KMS-11 (cell line): ENCODE measurements around the gene AP3S1.
"Not testable (repeated sequence)": the region's sequence is repeated elsewhere in the genome, so short reads cannot be mapped to it uniquely, and the experiment has no call there.

Source experiments
- H2AFZ ChIP-seq: fragments of 200-600 bp; sonication (generic); 2 replicates; pipeline ENCODE4 v1.6.1; 2016; ENCODE audit warnings: antibody characterized with exemption, mixed run types, low read depth
- H3K27ac ChIP-seq: fragments of 200-600 bp; sonication (generic); 2 replicates; pipeline ENCODE4 v1.6.1; 2016; ENCODE audit warnings: mild to moderate bottlenecking, mixed run types
- H3K27me3 ChIP-seq: fragments of 200-600 bp; sonication (generic); 2 replicates; pipeline ENCODE4 v1.6.1; 2017; ENCODE audit warnings: mild to moderate bottlenecking, low read depth, mixed run types, moderate library complexity; ENCODE audit not compliant: insufficient read depth
- H3K36me3 ChIP-seq: fragments of 200-600 bp; sonication (generic); 2 replicates; pipeline ENCODE4 v1.6.1; 2017; ENCODE audit warnings: mild to moderate bottlenecking, mixed run types; ENCODE audit not compliant: insufficient read depth
- H3K4me1 ChIP-seq: fragments of 200-600 bp; sonication (generic); 2 replicates; pipeline ENCODE4 v1.6.1; 2016; ENCODE audit warnings: mild to moderate bottlenecking, low read depth, mixed run types; ENCODE audit not compliant: poor library complexity, severe bottlenecking
- H3K4me2 ChIP-seq: fragments of 200-600 bp; sonication (generic); 2 replicates; pipeline ENCODE4 v1.7.0; 2016; ENCODE audit warnings: mild to moderate bottlenecking, mixed run types
- H3K4me3 ChIP-seq: fragments of 200-600 bp; sonication (generic); IDR thresholded peaks from 2 replicates; pipeline ENCODE4 v1.6.1; 2017; ENCODE audit warnings: low read depth, low read length, mixed read lengths; ENCODE audit not compliant: insufficient read depth
- H3K79me2 ChIP-seq: fragments of 200-600 bp; sonication (generic); 2 replicates; pipeline ENCODE4 v1.6.1; 2016; ENCODE audit warnings: low read depth, mixed run types; ENCODE audit not compliant: insufficient read depth
- H3K9ac ChIP-seq: fragments of 200-600 bp; sonication (generic); 2 replicates; pipeline ENCODE4 v1.6.1; 2016; ENCODE audit warnings: mild to moderate bottlenecking, mixed run types
- H4K20me1 ChIP-seq: fragments of 200-600 bp; sonication (generic); 2 replicates; pipeline ENCODE4 v1.6.1; 2016; ENCODE audit warnings: mild to moderate bottlenecking, mixed run types; ENCODE audit not compliant: insufficient read depth
- CTCF ChIP-seq: fragments of 200-600 bp; sonication (generic); conservative IDR thresholded peaks from 2 replicates; pipeline ENCODE4 v1.6.1; 2017; ENCODE audit warnings: low read depth, mild to moderate bottlenecking, antibody characterized with exemption, low read length, moderate library complexity, mixed read lengths

AP3S1 gene

DNA sequence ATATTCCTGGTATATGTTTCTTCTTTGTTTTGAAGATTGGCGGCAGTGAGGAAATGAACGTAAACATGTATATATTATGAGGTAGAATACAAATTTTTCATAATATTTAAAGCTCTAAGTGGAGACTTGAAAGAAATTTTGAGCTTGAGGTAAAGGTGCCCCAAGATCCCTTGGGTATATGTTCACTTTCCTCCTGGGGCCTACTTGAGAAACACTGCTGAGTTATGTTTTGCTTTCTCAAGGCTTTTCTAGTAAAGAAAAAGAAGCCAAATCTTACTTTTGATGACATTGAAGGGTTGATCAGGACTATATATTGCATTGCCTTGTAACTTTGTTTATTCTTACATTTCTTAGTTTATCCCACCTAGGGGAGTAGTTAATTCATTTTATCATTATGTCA is 30.7 kb downstream of the AP3S1 start:
- TF ChIP-seq CTCF: no peak
- no peaks in the 10 kb centered on the region for H4K20me1 ChIP-seq
- no peak overlapping the region for H2AFZ ChIP-seq

DNA sequence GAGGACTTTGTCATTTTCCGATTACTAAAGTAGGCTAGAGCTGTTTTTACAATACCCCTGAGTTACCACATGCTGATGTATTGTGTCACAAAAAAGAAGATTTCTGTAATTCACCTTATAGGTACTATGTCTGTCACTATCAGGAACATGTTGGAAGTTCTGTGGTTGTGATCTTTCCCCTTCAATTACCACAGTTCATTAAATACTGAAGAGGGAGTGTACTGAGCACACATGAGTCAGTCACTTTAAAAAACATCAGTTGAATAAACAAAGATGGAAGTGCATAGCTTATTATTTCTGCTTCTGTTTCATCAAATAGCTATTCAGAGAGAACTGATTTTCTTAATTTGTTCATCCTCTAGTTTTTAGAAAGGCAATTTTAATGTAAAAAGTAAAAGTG is 31.7 kb downstream of the AP3S1 start:
- H3K27me3 ChIP-seq: no peaks in the 10 kb centered on the region
- H3K36me3 ChIP-seq: no peaks in the 10 kb centered on the region
- H3K27ac ChIP-seq: no peak overlapping the region
- no peak overlapping the region for H3K4me2 ChIP-seq
- no peak for TF ChIP-seq CTCF
- H3K9ac ChIP-seq: no peak overlapping the region
- no peaks in the 10 kb centered on the region for H3K4me1 ChIP-seq
- no peak overlapping the region for H2AFZ ChIP-seq
- H4K20me1 ChIP-seq: no peaks in the 10 kb centered on the region
- no peak overlapping the region for H3K4me3 ChIP-seq
- H3K79me2 ChIP-seq: no peaks in the 10 kb centered on the region

More for the DNA sequence above, 30.7 kb downstream of the AP3S1 start:
- Histone ChIP-seq H3K27me3 (no peaks in the 10 kb centered on the region), H3K9ac (no peak overlapping the region), H3K79me2 (no peaks in the 10 kb centered on the region), H3K36me3 (no peaks in the 10 kb centered on the region), H3K4me1 (no peaks in the 10 kb centered on the region), H3K27ac (no peak overlapping the region), H3K4me3 (no peak overlapping the region), H3K4me2 (no peak overlapping the region)

DNA sequence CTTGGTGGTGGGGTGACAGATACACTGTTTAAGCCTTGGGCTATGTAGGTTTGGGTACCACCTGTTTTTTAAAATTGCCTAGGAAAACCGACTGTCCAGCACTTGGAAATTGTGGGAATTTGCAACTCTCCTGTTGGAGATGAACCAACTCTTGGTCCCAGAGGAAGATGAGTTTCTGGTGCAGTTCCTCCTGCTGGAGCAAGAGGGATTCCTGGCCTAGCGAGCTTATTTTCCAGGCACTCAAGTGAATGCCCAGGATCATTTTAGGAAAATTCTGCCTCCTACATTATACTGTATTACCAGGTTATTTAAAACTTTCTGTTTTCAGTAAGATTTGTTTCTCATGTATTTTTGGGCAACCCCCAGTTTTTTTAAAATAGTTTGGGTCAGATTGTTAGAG is 33.7 kb downstream of the AP3S1 start:
- TF ChIP-seq CTCF: no peak

DNA sequence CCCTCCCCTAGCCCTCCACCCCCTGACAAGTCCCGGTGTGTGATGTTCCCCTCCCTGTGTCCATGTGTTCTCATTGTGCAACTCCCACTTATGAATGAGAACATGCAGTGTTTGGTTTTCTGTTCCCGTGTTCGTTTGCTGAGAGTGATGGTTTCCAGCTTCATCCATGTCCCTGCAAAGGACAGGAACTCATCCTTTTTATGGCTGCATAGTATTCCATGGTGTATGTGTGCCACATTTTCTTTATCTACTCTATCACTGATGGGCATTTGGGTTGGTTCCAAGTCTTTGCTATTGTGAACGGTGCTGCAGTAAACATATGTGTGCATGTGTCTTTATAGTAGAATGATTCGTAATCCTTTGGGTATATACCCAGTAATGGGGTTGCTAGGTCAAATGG is 35.6 kb downstream of the AP3S1 start:
- H3K27me3 ChIP-seq, H3K79me2 ChIP-seq, H3K36me3 ChIP-seq, H4K20me1 ChIP-seq, H3K9ac ChIP-seq, H3K4me2 ChIP-seq, H3K27ac ChIP-seq, H3K4me1 ChIP-seq, H3K4me3 ChIP-seq, H2AFZ ChIP-seq: not testable (repeated sequence)

More for the DNA sequence above, 33.7 kb downstream of the AP3S1 start:
- Histone ChIP-seq H3K4me1 (no peaks in the 10 kb centered on the region), H4K20me1 (no peaks in the 10 kb centered on the region), H3K4me3 (no peak overlapping the region), H3K9ac (no peak overlapping the region), H3K27me3 (no peaks in the 10 kb centered on the region), H3K27ac (no peak overlapping the region), H3K4me2 (no peak overlapping the region), H3K79me2 (no peaks in the 10 kb centered on the region), H3K36me3 (no peaks in the 10 kb centered on the region), H2AFZ (no peak overlapping the region)

- not testable (repeated sequence) for H3K79me2 ChIP-seq, H3K4me3 ChIP-seq, H3K4me1 ChIP-seq, H3K36me3 ChIP-seq, H3K27ac ChIP-seq, H3K9ac ChIP-seq, H3K27me3 ChIP-seq, H4K20me1 ChIP-seq, H2AFZ ChIP-seq, H3K4me2 ChIP-seq
Measured at GRCh38 chr5:115882434-115882833, 40.7 kb downstream of the AP3S1 start.

GRCh38 chr5:115884704-115885103 is 43.0 kb downstream of the AP3S1 start:
- H4K20me1 ChIP-seq: no peaks in the 10 kb centered on the region
- TF ChIP-seq CTCF: no peak
- H3K79me2 ChIP-seq: no peaks in the 10 kb centered on the region

GRCh38 chr5:115885208-115885607 is 43.5 kb downstream of the AP3S1 start:
- not testable (repeated sequence) for H3K4me3 ChIP-seq, H3K36me3 ChIP-seq, H3K4me1 ChIP-seq, H3K27me3 ChIP-seq, H3K79me2 ChIP-seq, H4K20me1 ChIP-seq, H3K4me2 ChIP-seq, H3K27ac ChIP-seq, H2AFZ ChIP-seq, H3K9ac ChIP-seq

More at GRCh38 chr5:115884704-115885103, 43.0 kb downstream of the AP3S1 start:
- Histone ChIP-seq H3K4me2 (no peak overlapping the region), H3K27me3 (no peaks in the 10 kb centered on the region), H3K27ac (no peak overlapping the region), H2AFZ (no peak overlapping the region), H3K36me3 (no peaks in the 10 kb centered on the region), H3K4me3 (no peak overlapping the region), H3K9ac (no peak overlapping the region), H3K4me1 (no peaks in the 10 kb centered on the region)
